IMR-90 (cell line): ENCODE data around the gene HINT3.

Experiments
- ELK1 ChIP-seq: fragments of 150-350 bp; IDR thresholded peaks from 2 replicates; pipeline ENCODE4 v1.6.1; 2016; ENCODE audit warnings: low read depth, mild to moderate bottlenecking, low read length, moderate library complexity, borderline replicate concordance
- MAFK ChIP-seq: IDR thresholded peaks from 2 replicates; pipeline ENCODE4 v1.6.1; 2012; ENCODE audit warnings: low read depth, low read length, improper control_type of control experiment
- MAZ ChIP-seq: IDR thresholded peaks from 2 replicates; pipeline ENCODE4 v1.6.1; 2012; ENCODE audit warnings: low read depth, mild to moderate bottlenecking, low read length, improper control_type of control experiment, moderate library complexity, borderline replicate concordance
- POLR2A ChIP-seq: IDR thresholded peaks from 2 replicates; pipeline ENCODE4 v1.6.1; 2012; ENCODE audit warnings: mild to moderate bottlenecking, low read depth, low read length
- RAD21 ChIP-seq: IDR thresholded peaks from 2 replicates; pipeline ENCODE4 v1.6.1; 2012; ENCODE audit warnings: low read length, improper control_type of control experiment
- RCOR1 ChIP-seq: IDR thresholded peaks from 2 replicates; pipeline ENCODE4 v1.6.1; 2012; ENCODE audit warnings: mild to moderate bottlenecking, low read length, improper control_type of control experiment; ENCODE audit not compliant: insufficient replicate concordance
- RFX5 ChIP-seq: IDR thresholded peaks from 2 replicates; pipeline ENCODE4 v1.8.0; 2012; ENCODE audit warnings: low read depth, mild to moderate bottlenecking, low read length, moderate library complexity
- USF2 ChIP-seq: fragments of 150-350 bp; IDR thresholded peaks from 2 replicates; pipeline ENCODE4 v1.6.1; 2017; ENCODE audit warnings: mild to moderate bottlenecking, antibody characterized with exemption, low read length, low read depth
- TF ChIP-seq, protein P1 (sequence below): conservative IDR thresholded peaks from 2 replicates; pipeline ENCODE4 v1.5.1; 2012; ENCODE audit warnings: mild to moderate bottlenecking, low read depth, low read length, improper control_type of control experiment

- TF ChIP-seq, protein P1, sequence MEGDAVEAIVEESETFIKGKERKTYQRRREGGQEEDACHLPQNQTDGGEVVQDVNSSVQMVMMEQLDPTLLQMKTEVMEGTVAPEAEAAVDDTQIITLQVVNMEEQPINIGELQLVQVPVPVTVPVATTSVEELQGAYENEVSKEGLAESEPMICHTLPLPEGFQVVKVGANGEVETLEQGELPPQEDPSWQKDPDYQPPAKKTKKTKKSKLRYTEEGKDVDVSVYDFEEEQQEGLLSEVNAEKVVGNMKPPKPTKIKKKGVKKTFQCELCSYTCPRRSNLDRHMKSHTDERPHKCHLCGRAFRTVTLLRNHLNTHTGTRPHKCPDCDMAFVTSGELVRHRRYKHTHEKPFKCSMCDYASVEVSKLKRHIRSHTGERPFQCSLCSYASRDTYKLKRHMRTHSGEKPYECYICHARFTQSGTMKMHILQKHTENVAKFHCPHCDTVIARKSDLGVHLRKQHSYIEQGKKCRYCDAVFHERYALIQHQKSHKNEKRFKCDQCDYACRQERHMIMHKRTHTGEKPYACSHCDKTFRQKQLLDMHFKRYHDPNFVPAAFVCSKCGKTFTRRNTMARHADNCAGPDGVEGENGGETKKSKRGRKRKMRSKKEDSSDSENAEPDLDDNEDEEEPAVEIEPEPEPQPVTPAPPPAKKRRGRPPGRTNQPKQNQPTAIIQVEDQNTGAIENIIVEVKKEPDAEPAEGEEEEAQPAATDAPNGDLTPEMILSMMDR, result no peak
- TF ChIP-seq POLR2A, result no peak
- TF ChIP-seq RCOR1, result no peak
- no peak for TF ChIP-seq ELK1
- TF ChIP-seq MAFK, result no peak
- TF ChIP-seq RFX5, result no peak
- TF ChIP-seq USF2, result no peak
- TF ChIP-seq RAD21, result no peak
- TF ChIP-seq MAZ, result no peak
These were observed 34.2 kb upstream of the HINT3 start for GRCh38 chr6:125922322-125922860.
